SK-N-SH (cell line): Measurements from ENCODE around the gene HOXB8. TPM values are rescaled to one million over a fixed set of nuclear protein-coding genes. Genes with fewer than 3 reads are reported as not detected.

Experiments
- CTCF ChIA-PET: fragments of 300-600, 350-600 bp; formaldehyde crosslinking; extraction: SDS; loops from one replicate; lab custom pipeline; 2021; lab: Yijun Ruan, JAX
- POLR2A ChIA-PET: fragments of 350-600 bp; sonication (Branson Sonifier 250); formaldehyde crosslinking; extraction: SDS; loops from one replicate; lab custom pipeline; 2020; ENCODE audit warnings: antibody characterized with exemption, inconsistent platforms; lab: Yijun Ruan, JAX
- DNase-seq: peaks from one replicate; pipeline ENCODE4 v3.0.0; 2012
- H2AFZ ChIP-seq: fragments of 200-600 bp; sonication (generic); 2 replicates; pipeline ENCODE4 v1.8.1; 2016; ENCODE audit warnings: antibody characterized with exemption, mild to moderate bottlenecking, low read depth
- H3F3A ChIP-seq: fragments of 200-600 bp; sonication (generic); replicated peaks from 2 replicates; pipeline ENCODE3; 2016; ENCODE audit warnings: antibody characterized with exemption, mild to moderate bottlenecking; ENCODE audit not compliant: insufficient read depth
- H3K27ac ChIP-seq, 2 experiments: fragments of 200-500 bp in 1 of 2; fragments of 200-600 bp in 1 of 2; sonication (Bioruptor generic) in 1 of 2; sonication (generic), shearing (Covaris generic) in 1 of 2; 2 replicates each; pipeline versions ENCODE4 v1.5.1 to v1.6.1; 2014 to 2016; ENCODE audit warnings: low read depth in 2 of 2, inconsistent platforms in 1 of 2, low read length in 1 of 2, mild to moderate bottlenecking in 1 of 2, mixed read lengths in 1 of 2
- H3K27me3 ChIP-seq: fragments of 200-600 bp; sonication (generic), shearing (Covaris generic); 2 replicates; pipeline ENCODE4 v1.6.1; 2016; ENCODE audit warnings: mixed run types; ENCODE audit not compliant: insufficient read depth
- H3K36me3 ChIP-seq, 2 experiments: fragments of 200-500 bp in 1 of 2; fragments of 200-600 bp in 1 of 2; sonication (Bioruptor generic) in 1 of 2; sonication (generic) in 1 of 2; replicated peaks in 1 of 2; 2 replicates each; pipeline versions ENCODE3 to v1.5.1; 2014 to 2016; ENCODE audit warnings: low read length in 1 of 2, mild to moderate bottlenecking in 1 of 2; ENCODE audit not compliant: insufficient read depth in 2 of 2, control insufficient read depth in 1 of 2
- H3K4me1 ChIP-seq, 2 experiments: fragments of 200-500 bp in 1 of 2; fragments of 200-600 bp in 1 of 2; sonication (Bioruptor generic) in 1 of 2; sonication (generic), shearing (Covaris generic) in 1 of 2; 2 replicates each; pipeline versions ENCODE4 v1.5.1 to v1.6.1; 2014 to 2016; ENCODE audit warnings: low read depth in 1 of 2, low read length in 1 of 2, mixed run types in 1 of 2; ENCODE audit not compliant: insufficient read depth in 2 of 2, control insufficient read depth in 1 of 2
- H3K4me2 ChIP-seq: fragments of 200-600 bp; sonication (generic), shearing (Covaris generic); 2 replicates; pipeline ENCODE4 v1.6.1; 2017; ENCODE audit warnings: mixed run types
- H3K4me3 ChIP-seq, 2 experiments: fragments of 200-500 bp in 1 of 2; fragments of 200-600 bp in 1 of 2; sonication (Bioruptor generic) in 1 of 2; sonication (generic), shearing (Covaris generic) in 1 of 2; 2 replicates each; pipeline versions ENCODE4 v1.5.1 to v1.8.1; 2014 to 2016; ENCODE audit warnings: low read depth in 2 of 2, inconsistent platforms in 1 of 2, low read length in 1 of 2, mild to moderate bottlenecking in 1 of 2, mixed read lengths in 1 of 2, moderate library complexity in 1 of 2
- H3K79me2 ChIP-seq: fragments of 200-600 bp; sonication (generic); 2 replicates; pipeline ENCODE4 v1.8.1; 2017; ENCODE audit warnings: mild to moderate bottlenecking; ENCODE audit not compliant: insufficient read depth
- H3K9ac ChIP-seq: fragments of 200-600 bp; sonication (generic); 2 replicates; pipeline ENCODE4 v1.6.1; 2017; ENCODE audit warnings: mixed run types
- H3K9me2 ChIP-seq: fragments of 200-600 bp; sonication (generic); 2 replicates; pipeline ENCODE4 v1.6.1; 2017; ENCODE audit warnings: mixed run types
- H3K9me3 ChIP-seq: fragments of 200-600 bp; sonication (generic); 2 replicates; pipeline ENCODE4 v1.6.1; 2017; ENCODE audit warnings: mixed run types, mild to moderate bottlenecking, moderate library complexity
- H4K20me1 ChIP-seq: fragments of 200-600 bp; sonication (generic); 2 replicates; pipeline ENCODE4 v1.6.1; 2017; ENCODE audit warnings: mild to moderate bottlenecking, mixed run types; ENCODE audit not compliant: insufficient read depth
- ELF1 ChIP-seq: IDR thresholded peaks from 2 replicates; pipeline ENCODE4 v1.4.0; 2012
- FOSL2 ChIP-seq: IDR thresholded peaks from 2 replicates; pipeline ENCODE4 v1.4.0; 2012; ENCODE audit warnings: low read depth, mild to moderate bottlenecking, moderate library complexity, borderline replicate concordance
- FOXJ3 ChIP-seq: sonication (generic); formaldehyde crosslinking; IDR thresholded peaks from 2 replicates; pipeline ENCODE4 v1.5.1; 2020; ENCODE audit warnings: mild to moderate bottlenecking, missing genetic modification reagents
- MAX ChIP-seq: IDR thresholded peaks from 2 replicates; pipeline ENCODE4 v1.4.0; 2012; ENCODE audit warnings: low read depth
- MXI1 ChIP-seq: IDR thresholded peaks from 2 replicates; pipeline ENCODE4 v1.6.1; 2012; ENCODE audit warnings: mild to moderate bottlenecking, low read depth, low read length, improper control_type of control experiment
- POLR2AphosphoS5 ChIP-seq: IDR thresholded peaks from 2 replicates; pipeline ENCODE4 v1.6.1; 2012; ENCODE audit warnings: low read depth, low read length
- RAD21 ChIP-seq: IDR thresholded peaks from 2 replicates; pipeline ENCODE4 v1.6.1; 2012; ENCODE audit warnings: mild to moderate bottlenecking, low read length
- RCOR1 ChIP-seq: fragments of 150-350 bp; IDR thresholded peaks from 2 replicates; pipeline ENCODE4 v1.6.1; 2017; ENCODE audit warnings: antibody characterized with exemption, low read length
- REST ChIP-seq: IDR thresholded peaks from 2 replicates; pipeline ENCODE4 v1.6.1; 2012; ENCODE audit warnings: mild to moderate bottlenecking, low read depth, low read length, moderate library complexity
- RFX5 ChIP-seq: IDR thresholded peaks from 2 replicates; pipeline ENCODE4 v1.6.1; 2012; ENCODE audit warnings: mild to moderate bottlenecking, improper control_type of control experiment, low read length
- SIN3A ChIP-seq: IDR thresholded peaks from 2 replicates; pipeline ENCODE4 v1.6.1; 2012; ENCODE audit warnings: low read depth, mild to moderate bottlenecking, low read length, moderate library complexity, borderline replicate concordance
- USF1 ChIP-seq: IDR thresholded peaks from 2 replicates; pipeline ENCODE4 v1.4.0; 2012; ENCODE audit warnings: low read depth, borderline replicate concordance
- WGBS: methylation state at CpG from one replicate; pipeline ENCODE4 v1.1.6; 2017; ENCODE audit warnings: low lambda C conversion rate; 5-methylcytosine and 5-hydroxymethylcytosine counted together
- polyA plus RNA-seq, 3 experiments: library from polyadenylated mRNA; depleted of rRNA; stranded (reverse); fragments of >200 nt; gene quantifications; 2 replicates each; pipeline ENCODE4 v1.2.3, GENCODE V29; 2012

The HOXB8 gene
- polyA plus RNA-seq, 1 of the 3 experiments (the other 2 are of a cell fraction): not detected

- CTCF ChIA-PET: interaction anchor here (0.7 to 7.6 kb wide), 15 partner anchors 10 to 596 kb away, joined by 3 to 59 read pairs (median 4); no protein-coding TSS in a partner anchor
- Histone ChIP-seq H3K9me2 (no peaks in the 10 kb centered on the region), H3K9ac (no peak overlapping the region), H4K20me1 (peaks cover 8% of the 10 kb centered on the region; the same call in 1 of the 2 replicates), H3K79me2 (no peaks in the 10 kb centered on the region), H3F3A (no peaks in the 10 kb centered on the region), H3K36me3 (no peaks in the 10 kb centered on the region), H3K27ac (no peak overlapping the region), H3K9me3 (no peaks in the 10 kb centered on the region), H3K4me2 (no peak overlapping the region), H3K4me3 (no peak overlapping the region), H3K27me3 (peaks cover 98% of the 10 kb centered on the region), H2AFZ (no peak overlapping the region), H3K4me1 (no peaks in the 10 kb centered on the region)
- WGBS: 29% methylated on average over 11 of the region's 11 CpGs
- TF ChIP-seq RFX5: no peak
- TF ChIP-seq RCOR1: no peak
- TF ChIP-seq USF1: no peak
- no peak for TF ChIP-seq FOXJ3 (CRISPR knock-in tag)
- no peak for TF ChIP-seq REST
- no peak for TF ChIP-seq MXI1
- TF ChIP-seq SIN3A: no peak
- TF ChIP-seq RAD21: no peak
- TF ChIP-seq FOSL2: no peak
- no peak for TF ChIP-seq ELF1
- no peak for TF ChIP-seq MAX
- no peak for TF ChIP-seq POLR2AphosphoS5
- POLR2A ChIA-PET: no interaction called here
- DNase-seq: no peak
Measured at GRCh38 chr17:48622857-48623256, 7.8 kb upstream of the HOXB8 start.
